GM21786 (cell line): ENCODE results near the gene KCNK5.

ENCODE experiments used
- ATAC-seq: cut with Tn5 transposase; IDR thresholded peaks from one replicate; pipeline ENCODE4 v1.9.1; 2021; ENCODE audit not compliant: unreplicated experiment

Gene KCNK5

DNA sequence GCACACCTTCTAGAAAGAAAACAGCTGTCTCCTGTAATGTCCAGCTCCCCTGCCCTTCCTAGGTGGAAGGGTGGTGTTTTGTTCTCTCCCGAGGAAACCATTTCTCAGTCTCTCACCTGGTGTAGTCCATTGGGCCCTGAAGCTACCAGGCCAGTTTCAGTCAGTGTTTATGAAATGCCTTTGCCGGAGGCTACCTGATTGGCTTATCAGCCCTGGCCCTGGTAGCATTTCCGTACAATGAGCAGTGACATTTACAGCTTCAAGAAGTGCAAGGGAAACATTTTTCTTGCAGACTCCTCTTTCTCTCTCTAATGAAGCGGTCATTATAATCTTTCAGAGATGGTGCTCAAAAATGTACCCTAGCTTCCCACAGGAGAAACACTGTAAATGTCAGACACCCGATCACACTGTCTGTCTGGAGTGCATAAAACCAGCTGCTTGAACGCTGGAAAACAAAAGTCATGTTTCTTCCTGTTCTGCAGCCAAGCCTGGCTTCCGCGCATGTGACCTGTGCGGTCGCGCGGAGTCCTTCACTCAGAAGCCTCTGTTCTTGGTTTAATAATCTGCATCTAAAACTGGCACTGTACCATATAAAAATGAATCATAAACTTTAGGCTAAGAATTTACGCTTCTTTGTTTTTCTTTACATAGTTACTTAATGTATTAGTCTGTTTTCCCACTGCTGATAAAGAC, 85.9 kb downstream of the KCNK5 start:
- ATAC-seq, result no peak

DNA sequence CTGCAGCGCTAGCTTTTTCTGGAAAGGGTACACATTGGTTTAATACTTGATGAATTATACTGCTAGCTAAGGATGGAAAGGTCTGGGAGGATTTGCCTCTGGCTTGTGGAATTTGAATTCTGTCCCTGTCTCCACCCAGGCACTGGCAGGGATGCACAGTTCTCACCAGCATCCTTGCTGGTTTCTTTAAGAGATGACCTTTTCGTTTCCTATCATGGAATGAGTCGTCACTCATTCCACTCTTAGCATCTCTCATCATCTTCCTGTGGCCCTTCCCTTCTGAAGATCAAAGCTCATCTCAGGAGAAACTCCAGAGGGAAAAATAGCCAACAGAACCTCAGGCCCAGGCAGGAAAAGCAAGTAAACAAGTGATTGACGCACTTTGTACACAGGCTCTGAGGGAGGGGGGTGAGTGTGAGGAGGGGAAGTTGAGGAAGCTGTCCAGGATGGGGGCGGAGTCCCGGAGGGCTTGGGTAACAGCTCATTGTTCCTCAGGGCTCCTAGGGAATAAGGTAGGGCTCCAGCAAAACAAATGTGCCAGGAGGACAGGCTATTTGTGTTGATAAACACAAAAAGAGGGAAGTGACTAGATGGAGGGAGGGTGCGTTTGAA, 88.6 kb downstream of the KCNK5 start:
- ATAC-seq, result no peak
